ENCODE data around the gene NDUFS4.

NDUFS4 gene

GRCh38 chr5:53558966-53559365 lies 1.5 kb upstream of the NDUFS4 start:
- H2AFZ ChIP-seq (ENCODE audit: low read depth, low read length, severe bottlenecking) = no peak overlapping the region
- H3K9me2 ChIP-seq (replicated peaks; ENCODE audit: insufficient read depth, low read length) = no peaks in the 10 kb centered on the region
- H3K27ac ChIP-seq (ENCODE audit: low read depth, low read length) = no peak overlapping the region
- no peaks in the 10 kb centered on the region for H3K27me3 ChIP-seq (ENCODE audit: low read length)
- no peaks in the 10 kb centered on the region for H4K20me1 ChIP-seq (ENCODE audit: low read depth, low read length)
- 0 out of 2 replicates have a peak, but pooled peaks cover 5% of the 10 kb centered on the region for H3F3A ChIP-seq (ENCODE audit: insufficient read depth)
- peaks cover 34% of the 10 kb centered on the region for H3K79me2 ChIP-seq (ENCODE audit: insufficient read depth, low read length)
- no peak overlapping the region for H3K4me2 ChIP-seq (ENCODE audit: low read depth, low read length, poor library complexity, severe bottlenecking)
- no peak overlapping the region for H3K9ac ChIP-seq (ENCODE audit: low read length)
- TF ChIP-seq CTCF (IDR thresholded peaks at IDR 0.05; ENCODE audit: insufficient read depth, low read length, poor library complexity, severe bottlenecking) = no peak
- TF ChIP-seq EZH2phosphoT487 (conservative IDR thresholded peaks at IDR 0.05; ENCODE audit: low read length) = no peak
- H3K4me3 ChIP-seq (ENCODE audit: insufficient read depth, low read length, poor library complexity, severe bottlenecking) = no peak overlapping the region
- no peaks in the 10 kb centered on the region for H3K36me3 ChIP-seq (ENCODE audit: low read length)
- no peaks in the 10 kb centered on the region for H3K9me3 ChIP-seq (ENCODE audit: insufficient read depth, low read length)

GRCh38 chr5:53560028-53560427 lies 411 bp upstream of the NDUFS4 start:
- H3K79me2 ChIP-seq (ENCODE audit: insufficient read depth, low read length) = peaks cover 44% of the 10 kb centered on the region
- H3K4me2 ChIP-seq (ENCODE audit: low read depth, low read length, poor library complexity, severe bottlenecking) = peak overlapping the region; percentile 98
- H3K9me2 ChIP-seq (replicated peaks; ENCODE audit: insufficient read depth, low read length) = no peaks in the 10 kb centered on the region
- H3K27me3 ChIP-seq (ENCODE audit: low read length) = no peaks in the 10 kb centered on the region
- 0 out of 2 replicates have a peak overlapping the region, but pooled peaks have one; percentile 20 for H3K27ac ChIP-seq (ENCODE audit: low read depth, low read length)
- TF ChIP-seq EZH2phosphoT487 (conservative IDR thresholded peaks at IDR 0.05; ENCODE audit: low read length) (no peak), CTCF (IDR thresholded peaks at IDR 0.05; ENCODE audit: insufficient read depth, low read length, poor library complexity, severe bottlenecking) (no peak)
- H3K9me3 ChIP-seq (ENCODE audit: insufficient read depth, low read length) = no peaks in the 10 kb centered on the region
- no peaks in the 10 kb centered on the region for H3K36me3 ChIP-seq (ENCODE audit: low read length)
- peak overlapping the region; percentile 88 for H3K4me3 ChIP-seq (ENCODE audit: insufficient read depth, low read length, poor library complexity, severe bottlenecking)
- peak overlapping the region; percentile 97 for H2AFZ ChIP-seq (ENCODE audit: low read depth, low read length, severe bottlenecking)
- H4K20me1 ChIP-seq (ENCODE audit: low read depth, low read length) = no peaks in the 10 kb centered on the region
- H3F3A ChIP-seq (ENCODE audit: insufficient read depth) = 0 out of 2 replicates have a peak, but pooled peaks cover 5% of the 10 kb centered on the region
- H3K9ac ChIP-seq (ENCODE audit: low read length) = peak overlapping the region; percentile 85

GRCh38 chr5:53568401-53568800 lies 8.0 kb downstream of the NDUFS4 start:
- H3K27ac ChIP-seq (ENCODE audit: low read depth, low read length) = no peak overlapping the region
- peaks cover 91% of the 10 kb centered on the region for H3K79me2 ChIP-seq (ENCODE audit: insufficient read depth, low read length)
- no peak overlapping the region for H2AFZ ChIP-seq (ENCODE audit: low read depth, low read length, severe bottlenecking)
- H3K9me2 ChIP-seq (replicated peaks; ENCODE audit: insufficient read depth, low read length) = no peaks in the 10 kb centered on the region
- no peaks in the 10 kb centered on the region for H3F3A ChIP-seq (ENCODE audit: insufficient read depth)
- H3K36me3 ChIP-seq (ENCODE audit: low read length) = no peaks in the 10 kb centered on the region
- H3K4me2 ChIP-seq (ENCODE audit: low read depth, low read length, poor library complexity, severe bottlenecking) = no peak overlapping the region
- no peak overlapping the region for H3K4me3 ChIP-seq (ENCODE audit: insufficient read depth, low read length, poor library complexity, severe bottlenecking)
- peaks cover 16% of the 10 kb centered on the region; the same call in 1 of the 2 replicates for H4K20me1 ChIP-seq (ENCODE audit: low read depth, low read length)
- no peaks in the 10 kb centered on the region for H3K27me3 ChIP-seq (ENCODE audit: low read length)
- no peak overlapping the region for H3K9ac ChIP-seq (ENCODE audit: low read length)
- TF ChIP-seq CTCF (IDR thresholded peaks at IDR 0.05; ENCODE audit: insufficient read depth, low read length, poor library complexity, severe bottlenecking) (no peak), EZH2phosphoT487 (conservative IDR thresholded peaks at IDR 0.05; ENCODE audit: low read length) (no peak)
- no peaks in the 10 kb centered on the region for H3K9me3 ChIP-seq (ENCODE audit: insufficient read depth, low read length)
